Left ventricle myocardium inferior (tissue), 1 donor: Measurements from ENCODE around the gene SLC47A2. TPM values are rescaled to one million over a fixed set of nuclear protein-coding genes. Genes with fewer than 3 reads are reported as not detected.

Experiments
- DNase-seq: peaks from one replicate; pipeline ENCODE4 v3.0.0-alpha.2; 2020
- H3K27ac ChIP-seq: fragments of 200-600 bp; replicated peaks from 2 replicates; pipeline ENCODE4 v1.8.0; 2021
- H3K27me3 ChIP-seq: fragments of 200-600 bp; 2 replicates; pipeline ENCODE4 v1.8.0; 2021; ENCODE audit warnings: low read depth
- H3K36me3 ChIP-seq: fragments of 200-600 bp; 2 replicates; pipeline ENCODE4 v1.8.0; 2021
- H3K4me1 ChIP-seq: fragments of 200-600 bp; 2 replicates; pipeline ENCODE4 v1.8.0; 2021
- H3K4me3 ChIP-seq: fragments of 200-600 bp; 2 replicates; pipeline ENCODE4 v1.8.0; 2021; ENCODE audit warnings: mild to moderate bottlenecking, moderate library complexity
- H3K9me3 ChIP-seq: fragments of 200-600 bp; replicated peaks from 2 replicates; pipeline ENCODE4 v1.8.0; 2021
- intact Hi-C: fragments of 100-400 bp; cut with micrococcal nuclease; formaldehyde crosslinking; loops from one replicate; pipeline ENCODE4 v1.11.0; 2022
- total RNA-seq: library from RNA; stranded (reverse); fragmentation: NEBNext Ultra II Directional; extraction: Animal tissue kit (Norgen Biotek cat#: 25700); gene quantifications from one replicate; pipeline ENCODE4 v1.2.1, GENCODE V29; 2021
- TF ChIP-seq, protein P1 (sequence below): fragments of 200-600 bp; IDR thresholded peaks from 2 replicates; pipeline ENCODE4 v1.8.0; 2021; ENCODE audit warnings: antibody characterized with exemption, mild to moderate bottlenecking, borderline replicate concordance
- donor health status: DM: no; HTN: yes; CAD: no; lungs with severe emphysema.

SLC47A2 gene
- total RNA-seq, 1 donor from 2014 or later = not detected

DNA sequence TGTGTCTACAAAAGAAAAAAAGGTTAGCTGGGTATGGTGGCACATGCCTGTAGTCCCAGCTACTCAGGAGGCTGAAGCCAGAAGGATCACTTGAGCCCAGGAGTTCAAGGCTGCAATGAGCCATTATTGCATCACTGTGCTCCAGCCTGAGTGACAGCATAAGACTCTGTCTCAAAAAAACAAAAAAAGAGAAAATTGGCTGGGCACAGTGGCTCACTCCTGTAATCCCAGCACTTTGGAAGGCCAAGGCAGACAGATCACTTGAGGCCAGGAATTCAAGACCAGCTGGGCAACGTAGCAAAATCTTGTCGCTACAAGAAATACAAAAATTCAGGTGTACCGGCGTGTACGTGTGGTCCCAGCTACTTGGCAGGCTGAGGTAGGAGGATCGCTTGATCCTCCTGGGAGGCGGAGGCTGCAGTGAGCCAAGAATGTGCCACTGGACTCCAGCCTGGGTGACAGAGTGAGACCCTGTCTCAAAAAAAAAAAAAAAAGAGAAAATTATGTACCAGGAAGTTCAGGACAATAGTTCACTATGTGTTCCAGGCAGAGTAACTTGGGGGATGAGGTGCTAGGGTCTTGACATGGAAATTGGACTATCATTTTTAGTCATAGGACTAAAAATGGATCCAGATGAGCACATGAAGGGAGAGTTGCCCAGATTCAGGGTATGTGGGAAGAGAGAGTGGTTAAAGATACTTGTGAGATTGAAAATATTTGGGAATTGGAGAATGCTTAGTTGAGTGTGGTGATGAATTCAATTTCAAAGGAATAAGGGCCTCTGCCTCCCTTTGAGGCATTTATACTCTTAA lies 56.8 kb downstream of the SLC47A2 start:
- H3K27ac ChIP-seq = no peak overlapping the region
- peaks cover 18% of the 10 kb centered on the region for H3K4me1 ChIP-seq
- intact Hi-C loops = no loop called here
- peaks cover 82% of the 10 kb centered on the region for H3K36me3 ChIP-seq
- TF ChIP-seq, protein P1, sequence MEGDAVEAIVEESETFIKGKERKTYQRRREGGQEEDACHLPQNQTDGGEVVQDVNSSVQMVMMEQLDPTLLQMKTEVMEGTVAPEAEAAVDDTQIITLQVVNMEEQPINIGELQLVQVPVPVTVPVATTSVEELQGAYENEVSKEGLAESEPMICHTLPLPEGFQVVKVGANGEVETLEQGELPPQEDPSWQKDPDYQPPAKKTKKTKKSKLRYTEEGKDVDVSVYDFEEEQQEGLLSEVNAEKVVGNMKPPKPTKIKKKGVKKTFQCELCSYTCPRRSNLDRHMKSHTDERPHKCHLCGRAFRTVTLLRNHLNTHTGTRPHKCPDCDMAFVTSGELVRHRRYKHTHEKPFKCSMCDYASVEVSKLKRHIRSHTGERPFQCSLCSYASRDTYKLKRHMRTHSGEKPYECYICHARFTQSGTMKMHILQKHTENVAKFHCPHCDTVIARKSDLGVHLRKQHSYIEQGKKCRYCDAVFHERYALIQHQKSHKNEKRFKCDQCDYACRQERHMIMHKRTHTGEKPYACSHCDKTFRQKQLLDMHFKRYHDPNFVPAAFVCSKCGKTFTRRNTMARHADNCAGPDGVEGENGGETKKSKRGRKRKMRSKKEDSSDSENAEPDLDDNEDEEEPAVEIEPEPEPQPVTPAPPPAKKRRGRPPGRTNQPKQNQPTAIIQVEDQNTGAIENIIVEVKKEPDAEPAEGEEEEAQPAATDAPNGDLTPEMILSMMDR = no peak
- peaks cover 3% of the 10 kb centered on the region for H3K9me3 ChIP-seq
- DNase-seq = no peak
- no peaks in the 10 kb centered on the region for H3K27me3 ChIP-seq
- H3K4me3 ChIP-seq = no peak overlapping the region

DNA sequence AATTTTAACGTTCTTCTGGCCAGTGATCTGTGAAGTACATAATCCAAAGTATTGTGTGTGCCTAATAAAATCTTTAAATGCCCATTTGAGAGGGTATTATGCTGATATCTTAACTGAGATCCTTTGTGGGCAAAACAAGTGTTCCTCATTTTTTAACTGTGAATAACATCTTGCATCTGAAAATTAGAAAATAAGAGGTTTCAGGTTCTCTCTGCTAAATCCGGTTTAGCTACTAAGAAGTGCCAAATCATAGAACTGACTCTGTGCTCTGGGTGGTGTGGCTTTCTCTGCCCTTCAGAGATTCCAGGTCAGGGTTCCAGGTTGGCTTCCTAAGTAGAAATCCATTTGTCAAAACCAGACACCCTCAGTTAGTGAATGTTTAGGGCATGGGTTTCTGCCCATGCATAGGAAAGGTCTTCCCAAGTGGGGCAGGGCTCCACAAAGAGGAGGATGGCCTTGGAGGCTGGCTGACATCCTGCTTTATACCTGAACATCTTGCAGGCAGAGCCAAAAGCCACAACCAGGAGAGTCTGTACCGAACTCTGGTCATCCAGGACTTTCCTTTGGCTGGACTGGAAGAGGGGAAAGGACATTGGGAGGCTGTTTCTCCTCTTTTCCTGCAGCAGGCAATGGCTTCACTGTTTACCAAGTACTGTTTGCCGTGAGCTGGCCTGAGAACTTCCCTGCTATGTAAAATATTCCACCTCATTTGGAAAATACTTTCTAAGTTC lies 59.4 kb downstream of the SLC47A2 start:
- H3K36me3 ChIP-seq = peaks cover 74% of the 10 kb centered on the region

DNA sequence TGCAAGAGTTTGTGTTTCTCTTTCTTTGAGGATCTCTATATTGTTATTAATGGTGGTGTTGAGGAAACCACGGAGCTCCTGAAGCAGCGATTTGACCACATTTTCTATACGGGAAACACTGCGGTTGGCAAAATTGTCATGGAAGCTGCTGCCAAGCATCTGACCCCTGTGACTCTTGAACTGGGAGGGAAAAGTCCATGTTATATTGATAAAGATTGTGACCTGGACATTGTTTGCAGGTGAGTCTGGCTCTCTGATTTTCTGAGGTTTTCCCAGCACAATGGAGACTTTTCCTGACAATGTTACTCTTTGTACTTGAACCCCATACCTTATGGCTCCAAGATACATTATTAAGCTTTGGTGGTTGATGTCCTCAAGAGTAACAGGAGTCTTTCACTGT lies 60.0 kb downstream of the SLC47A2 start:
- Histone ChIP-seq H3K27me3 (no peaks in the 10 kb centered on the region), H3K27ac (no peak overlapping the region), H3K9me3 (peaks cover 6% of the 10 kb centered on the region), H3K4me1 (peaks cover 27% of the 10 kb centered on the region), H3K4me3 (no peak overlapping the region), H3K36me3 (peaks cover 70% of the 10 kb centered on the region)
- intact Hi-C loops = no loop called here
- no peak for DNase-seq
- TF ChIP-seq, protein P1 = no peak

More for the DNA sequence above, 59.4 kb downstream of the SLC47A2 start:
- no peak for DNase-seq
- no peak overlapping the region for H3K4me3 ChIP-seq
- H3K4me1 ChIP-seq = peaks cover 20% of the 10 kb centered on the region
- peaks cover 6% of the 10 kb centered on the region for H3K9me3 ChIP-seq
- intact Hi-C loops = no loop called here
- no peak overlapping the region for H3K27ac ChIP-seq
- TF ChIP-seq, protein P1 = no peak
- no peaks in the 10 kb centered on the region for H3K27me3 ChIP-seq

DNA sequence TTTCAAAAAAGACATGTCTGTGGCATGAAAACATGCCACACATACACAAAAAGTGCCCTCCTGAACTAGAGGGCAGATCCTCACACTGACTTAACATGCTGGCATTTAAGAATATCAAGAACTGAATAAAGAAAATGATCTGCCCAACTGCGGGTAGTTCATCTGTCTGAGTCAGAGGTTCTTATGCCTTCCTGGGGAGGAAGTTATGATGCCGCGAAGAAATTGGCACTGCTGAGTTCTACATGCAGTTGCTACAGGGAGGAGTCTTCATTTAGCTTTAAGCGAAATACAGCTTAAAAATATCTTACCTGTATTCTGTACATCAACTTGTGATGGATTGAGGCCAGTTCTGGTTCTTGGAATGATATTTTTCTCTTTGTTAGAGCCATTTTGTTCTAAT lies 61.5 kb downstream of the SLC47A2 start:
- H3K27me3 ChIP-seq = no peaks in the 10 kb centered on the region
- DNase-seq = no peak

DNA sequence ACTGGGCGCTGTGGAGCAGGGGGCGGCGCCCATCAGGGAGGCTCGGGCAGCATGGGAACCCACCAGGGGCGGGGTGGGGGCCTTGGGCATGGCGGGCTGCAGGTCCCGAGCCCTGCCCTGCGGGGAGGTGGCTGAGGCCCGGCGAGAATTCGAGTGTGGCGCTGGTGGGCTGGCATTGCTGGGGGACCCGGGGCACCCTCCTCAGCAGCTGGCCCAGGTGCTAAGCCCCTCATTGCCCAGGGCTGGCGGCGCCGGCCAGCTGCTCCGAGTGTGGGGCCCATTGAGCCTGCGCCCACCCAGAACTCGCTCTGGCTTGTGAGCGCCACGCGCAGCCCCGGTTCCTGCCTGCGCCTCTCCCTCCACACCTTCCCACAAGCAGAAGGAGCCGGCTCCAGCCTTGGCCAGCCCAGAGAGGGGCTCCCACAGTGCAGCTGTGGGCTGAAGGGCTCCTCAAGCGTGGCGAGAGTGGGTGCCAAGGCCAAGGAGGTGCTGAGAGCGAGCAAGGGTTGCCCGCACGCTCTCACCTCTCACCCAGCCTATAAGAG lies 62.0 kb downstream of the SLC47A2 start:
- peaks cover 6% of the 10 kb centered on the region for H3K9me3 ChIP-seq
- H3K36me3 ChIP-seq = peaks cover 57% of the 10 kb centered on the region
- intact Hi-C loops = no loop called here
- H3K27me3 ChIP-seq = no peaks in the 10 kb centered on the region
- no peak overlapping the region for H3K27ac ChIP-seq
- H3K4me1 ChIP-seq = peaks cover 43% of the 10 kb centered on the region
- no peak overlapping the region for H3K4me3 ChIP-seq
- TF ChIP-seq, protein P1 = no peak
- DNase-seq = no peak

More for the DNA sequence above, 61.5 kb downstream of the SLC47A2 start:
- Histone ChIP-seq H3K36me3 (peaks cover 59% of the 10 kb centered on the region), H3K4me1 (peaks cover 41% of the 10 kb centered on the region), H3K4me3 (no peak overlapping the region), H3K9me3 (peaks cover 6% of the 10 kb centered on the region), H3K27ac (no peak overlapping the region)
- TF ChIP-seq, protein P1 = no peak
- intact Hi-C loops = no loop called here
